Activated CD4-positive, alpha-beta memory T cell treated with anti-CD3 and anti-CD28 coated beads for 36 hours (primary cell): Measurements from ENCODE around the gene ARHGAP18. TPM values are rescaled to one million over a fixed set of nuclear protein-coding genes. Genes with fewer than 3 reads are reported as not detected.

Source experiments
- CTCF ChIA-PET: fragments of 350-600 bp; sonication (Branson Sonifier 250); formaldehyde crosslinking; loops from one replicate; lab custom pipeline; 2021; ENCODE audit warnings: antibody characterized with exemption, inconsistent platforms; lab: Charles Lee
- POLR2A ChIA-PET: fragments of 350-600 bp; sonication (Branson Sonifier 250); formaldehyde crosslinking; loops from one replicate; lab custom pipeline; 2021; ENCODE audit warnings: antibody characterized with exemption; lab: Charles Lee
- DNase-seq: peaks from one replicate; pipeline ENCODE4 v3.0.0-alpha.2; 2020
- H3K27ac Mint-ChIP-seq: one replicate; pipeline ENCODE4 v1.8.0; 2021; ENCODE audit warnings: mixed read lengths
- H3K27me3 Mint-ChIP-seq: one replicate; pipeline ENCODE4 v1.8.0; 2021; ENCODE audit warnings: mixed read lengths
- H3K36me3 Mint-ChIP-seq: one replicate; pipeline ENCODE4 v1.8.0; 2021; ENCODE audit warnings: mixed read lengths
- H3K4me1 Mint-ChIP-seq: one replicate; pipeline ENCODE4 v1.8.0; 2021; ENCODE audit warnings: low read depth, mixed read lengths
- H3K4me3 Mint-ChIP-seq: one replicate; pipeline ENCODE4 v1.8.0; 2021; ENCODE audit warnings: mild to moderate bottlenecking, mixed read lengths
- H3K9me3 Mint-ChIP-seq: one replicate; pipeline ENCODE4 v1.8.0; 2021; ENCODE audit warnings: mixed read lengths
- intact Hi-C: fragments of 100-400 bp; cut with micrococcal nuclease; formaldehyde crosslinking; loops from one replicate; pipeline ENCODE4 v1.15.1; 2023
- total RNA-seq, 2 experiments: library from RNA; stranded (reverse); gene quantifications; one replicate each; pipeline ENCODE4 v1.2.3, GENCODE V29; 2021

ARHGAP18 gene
- total RNA-seq, 2 experiments from 2014 or later: 7.0 to 9.2 TPM

- Mint-ChIP-seq H3K4me1 (no peaks in the 10 kb centered on the region), H3K4me3 (no peak overlapping the region), H3K27me3 (no peaks in the 10 kb centered on the region), H3K9me3 (no peaks in the 10 kb centered on the region), H3K27ac (no peak overlapping the region), H3K36me3 (peaks cover 3% of the 10 kb centered on the region)
- DNase-seq: no peak
- POLR2A ChIA-PET: no interaction called here
- CTCF ChIA-PET: no interaction called here
- intact Hi-C loops: no loop called here
Measured at GRCh38 chr6:129637340-129638054, 72.5 kb downstream of the ARHGAP18 start.

GRCh38 chr6:129635396-129636130, 74.4 kb downstream of the ARHGAP18 start:
- H3K4me3 Mint-ChIP-seq: no peak overlapping the region
- no peaks in the 10 kb centered on the region for H3K9me3 Mint-ChIP-seq
- H3K4me1 Mint-ChIP-seq: peaks cover 9% of the 10 kb centered on the region
- no peaks in the 10 kb centered on the region for H3K27me3 Mint-ChIP-seq
- H3K36me3 Mint-ChIP-seq: peaks cover 3% of the 10 kb centered on the region
- H3K27ac Mint-ChIP-seq: no peak overlapping the region
- CTCF ChIA-PET: interaction anchor here (1.1 kb wide), 1 partner anchor 13 kb away, joined by 3 read pairs; no protein-coding TSS in a partner anchor
- POLR2A ChIA-PET: no interaction called here
- DNase-seq: no peak
- intact Hi-C loops: no loop called here

- no peak overlapping the region for H3K27ac Mint-ChIP-seq
- POLR2A ChIA-PET: no interaction called here
Measured at GRCh38 chr6:129634411-129635230, 75.4 kb downstream of the ARHGAP18 start.

GRCh38 chr6:129633529-129633928, 76.4 kb downstream of the ARHGAP18 start:
- H3K4me3 Mint-ChIP-seq: no peak overlapping the region
- no peak for DNase-seq
- H3K27me3 Mint-ChIP-seq: no peaks in the 10 kb centered on the region
- H3K4me1 Mint-ChIP-seq: peaks cover 10% of the 10 kb centered on the region
- peaks cover 4% of the 10 kb centered on the region for H3K36me3 Mint-ChIP-seq
- no peak overlapping the region for H3K27ac Mint-ChIP-seq
- ChIA-PET POLR2A (no interaction called here), CTCF (interaction anchor here (0.6 to 1.2 kb wide), 2 partner anchors 36 to 1405 kb away, joined by 5 to 6 read pairs; no protein-coding TSS in a partner anchor)
- H3K9me3 Mint-ChIP-seq: no peaks in the 10 kb centered on the region
- intact Hi-C loops: no loop called here

More at GRCh38 chr6:129634411-129635230, 75.4 kb downstream of the ARHGAP18 start:
- Mint-ChIP-seq H3K36me3 (peaks cover 3% of the 10 kb centered on the region), H3K27me3 (no peaks in the 10 kb centered on the region), H3K4me3 (no peak overlapping the region), H3K9me3 (no peaks in the 10 kb centered on the region), H3K4me1 (peaks cover 10% of the 10 kb centered on the region)
- no peak for DNase-seq
- CTCF ChIA-PET: interaction anchor here (1.1 kb wide), 1 partner anchor 13 kb away, joined by 3 read pairs; no protein-coding TSS in a partner anchor
- intact Hi-C loops: no loop called here

GRCh38 chr6:129632172-129632613, 77.8 kb downstream of the ARHGAP18 start:
- ChIA-PET POLR2A (no interaction called here), CTCF (interaction anchor here (0.7 kb wide), 1 partner anchor 116 kb away, joined by 5 read pairs; no protein-coding TSS in a partner anchor)
- Mint-ChIP-seq H3K36me3 (peaks cover 3% of the 10 kb centered on the region), H3K9me3 (no peaks in the 10 kb centered on the region), H3K27ac (no peak overlapping the region), H3K4me1 (peaks cover 10% of the 10 kb centered on the region), H3K27me3 (no peaks in the 10 kb centered on the region), H3K4me3 (no peak overlapping the region)
- intact Hi-C loops: no loop called here
- no peak for DNase-seq

GRCh38 chr6:129631070-129631469, 78.9 kb downstream of the ARHGAP18 start:
- Mint-ChIP-seq H3K27me3 (no peaks in the 10 kb centered on the region), H3K27ac (no peak overlapping the region), H3K36me3 (peaks cover 2% of the 10 kb centered on the region), H3K4me3 (no peak overlapping the region), H3K4me1 (peaks cover 10% of the 10 kb centered on the region), H3K9me3 (no peaks in the 10 kb centered on the region)
- ChIA-PET POLR2A (no interaction called here), CTCF (interaction anchor here (1.7 kb wide), 1 partner anchor 33 kb away, joined by 5 read pairs; no protein-coding TSS in a partner anchor)
- peak; percentile 15 for DNase-seq
- intact Hi-C loops: no loop called here

GRCh38 chr6:129630596-129630995, 79.4 kb downstream of the ARHGAP18 start:
- Mint-ChIP-seq H3K9me3 (no peaks in the 10 kb centered on the region), H3K4me1 (peaks cover 10% of the 10 kb centered on the region), H3K27me3 (no peaks in the 10 kb centered on the region), H3K4me3 (no peak overlapping the region), H3K36me3 (peaks cover 2% of the 10 kb centered on the region), H3K27ac (no peak overlapping the region)
- ChIA-PET CTCF (interaction anchor here (1.7 kb wide), 1 partner anchor 33 kb away, joined by 5 read pairs; no protein-coding TSS in a partner anchor), POLR2A (no interaction called here)
- intact Hi-C loops: no loop called here
- no peak for DNase-seq

GRCh38 chr6:129628101-129628815, 81.7 kb downstream of the ARHGAP18 start:
- H3K4me1 Mint-ChIP-seq: peaks cover 10% of the 10 kb centered on the region
- DNase-seq: no peak
- ChIA-PET POLR2A (no interaction called here), CTCF (no interaction called here)
- H3K27ac Mint-ChIP-seq: no peak overlapping the region
- H3K4me3 Mint-ChIP-seq: no peak overlapping the region
- no peaks in the 10 kb centered on the region for H3K27me3 Mint-ChIP-seq
- peaks cover 2% of the 10 kb centered on the region for H3K36me3 Mint-ChIP-seq
- intact Hi-C loops: no loop called here
- no peaks in the 10 kb centered on the region for H3K9me3 Mint-ChIP-seq

GRCh38 chr6:129624488-129624887, 85.5 kb downstream of the ARHGAP18 start:
- ChIA-PET POLR2A (no interaction called here), CTCF (interaction anchor here (1.0 to 1.6 kb wide), 2 partner anchors 49 to 106 kb away, joined by 3 to 5 read pairs; no protein-coding TSS in a partner anchor)
- intact Hi-C loops: loop anchor here (5.0 kb wide), 1 partner anchor 48 kb away; no protein-coding TSS in a partner anchor
- Mint-ChIP-seq H3K4me3 (no peak overlapping the region), H3K36me3 (peaks cover 2% of the 10 kb centered on the region), H3K27me3 (no peaks in the 10 kb centered on the region), H3K27ac (no peak overlapping the region), H3K9me3 (no peaks in the 10 kb centered on the region), H3K4me1 (no peaks in the 10 kb centered on the region)
- peak; percentile 12 for DNase-seq

- Mint-ChIP-seq H3K4me3 (no peak overlapping the region), H3K36me3 (no peaks in the 10 kb centered on the region), H3K9me3 (no peaks in the 10 kb centered on the region), H3K4me1 (no peaks in the 10 kb centered on the region), H3K27ac (no peak overlapping the region), H3K27me3 (no peaks in the 10 kb centered on the region)
- ChIA-PET CTCF (interaction anchor here (1.0 to 1.6 kb wide), 3 partner anchors 8 to 107 kb away, joined by 3 to 5 read pairs (median 3); no protein-coding TSS in a partner anchor), POLR2A (no interaction called here)
- DNase-seq: no peak
- intact Hi-C loops: loop anchor here (5.0 kb wide), 1 partner anchor 49 kb away; no protein-coding TSS in a partner anchor
Measured at GRCh38 chr6:129623008-129623732, 86.8 kb downstream of the ARHGAP18 start.
